ENCODE data around the gene HELZ. TPM values are rescaled to one million over a fixed set of nuclear protein-coding genes. Genes with fewer than 3 reads are reported as not detected.

The HELZ gene
- total RNA-seq, 1 donor from 2014 or later: 71.0 TPM

GRCh38 chr17:67123699-67124098 is 121.3 kb downstream of the HELZ start:
- Mint-ChIP-seq H3K36me3 (ENCODE audit: insufficient read depth) (peaks cover 23% of the 10 kb centered on the region), H3K27ac (no peak overlapping the region), H3K27me3 (no peaks in the 10 kb centered on the region), H3K4me1 (ENCODE audit: low read depth) (peaks cover 15% of the 10 kb centered on the region), H3K4me3 (ENCODE audit: low read depth) (no peak overlapping the region), H3K9me3 (ENCODE audit: low read depth) (no peaks in the 10 kb centered on the region)
- DNase-seq (ENCODE audit: low spot score, unreplicated experiment): no peak
- TF ChIP-seq CTCF (IDR thresholded peaks at IDR 0.05; ENCODE audit: unreplicated experiment): no peak

- Mint-ChIP-seq H3K4me1 (ENCODE audit: low read depth) (peaks cover 15% of the 10 kb centered on the region), H3K9me3 (ENCODE audit: low read depth) (peaks cover 2% of the 10 kb centered on the region), H3K4me3 (ENCODE audit: low read depth) (no peak overlapping the region), H3K27ac (no peak overlapping the region), H3K36me3 (ENCODE audit: insufficient read depth) (peaks cover 36% of the 10 kb centered on the region), H3K27me3 (no peaks in the 10 kb centered on the region)
- no peak for DNase-seq (ENCODE audit: low spot score, unreplicated experiment)
- no peak for TF ChIP-seq CTCF (IDR thresholded peaks at IDR 0.05; ENCODE audit: unreplicated experiment)
Measured at GRCh38 chr17:67121316-67121891, 123.6 kb downstream of the HELZ start.

- Mint-ChIP-seq H3K36me3 (ENCODE audit: insufficient read depth) (peaks cover 50% of the 10 kb centered on the region), H3K27me3 (no peaks in the 10 kb centered on the region), H3K4me3 (ENCODE audit: low read depth) (no peak overlapping the region), H3K4me1 (ENCODE audit: low read depth) (no peaks in the 10 kb centered on the region), H3K9me3 (ENCODE audit: low read depth) (peaks cover 14% of the 10 kb centered on the region), H3K27ac (no peak overlapping the region)
- no peak for TF ChIP-seq CTCF (IDR thresholded peaks at IDR 0.05; ENCODE audit: unreplicated experiment)
- no peak for DNase-seq (ENCODE audit: low spot score, unreplicated experiment)
Measured at GRCh38 chr17:67119102-67119501, 125.9 kb downstream of the HELZ start.

- H3K27ac Mint-ChIP-seq: no peak overlapping the region
- no peaks in the 10 kb centered on the region for H3K27me3 Mint-ChIP-seq
- H3K36me3 Mint-ChIP-seq (ENCODE audit: insufficient read depth): peaks cover 59% of the 10 kb centered on the region
- no peak overlapping the region for H3K4me3 Mint-ChIP-seq (ENCODE audit: low read depth)
- H3K9me3 Mint-ChIP-seq (ENCODE audit: low read depth): peaks cover 14% of the 10 kb centered on the region
- peaks cover 2% of the 10 kb centered on the region for H3K4me1 Mint-ChIP-seq (ENCODE audit: low read depth)
- no peak for TF ChIP-seq CTCF (IDR thresholded peaks at IDR 0.05; ENCODE audit: unreplicated experiment)
- DNase-seq (ENCODE audit: low spot score, unreplicated experiment): no peak
Measured at GRCh38 chr17:67116045-67116575, 128.9 kb downstream of the HELZ start.

GRCh38 chr17:67115401-67115800 is 129.6 kb downstream of the HELZ start:
- no peak for DNase-seq (ENCODE audit: low spot score, unreplicated experiment)
- Mint-ChIP-seq H3K4me3 (ENCODE audit: low read depth) (no peak overlapping the region), H3K4me1 (ENCODE audit: low read depth) (peaks cover 5% of the 10 kb centered on the region), H3K27ac (no peak overlapping the region), H3K36me3 (ENCODE audit: insufficient read depth) (peaks cover 55% of the 10 kb centered on the region), H3K27me3 (no peaks in the 10 kb centered on the region), H3K9me3 (ENCODE audit: low read depth) (peaks cover 14% of the 10 kb centered on the region)
- no peak for TF ChIP-seq CTCF (IDR thresholded peaks at IDR 0.05; ENCODE audit: unreplicated experiment)
